GM12892 (cell line): Measurements from ENCODE around the gene MTCL1.

Experiments
- POLR2A ChIP-seq: IDR thresholded peaks from 2 replicates; pipeline ENCODE4 v1.6.1; 2011; ENCODE audit warnings: low read depth, low read length, control low read depth
- POLR2AphosphoS5 ChIP-seq: IDR thresholded peaks from 2 replicates; pipeline ENCODE4 v1.6.1; 2011; ENCODE audit warnings: low read depth, low read length, control low read depth

DNA sequence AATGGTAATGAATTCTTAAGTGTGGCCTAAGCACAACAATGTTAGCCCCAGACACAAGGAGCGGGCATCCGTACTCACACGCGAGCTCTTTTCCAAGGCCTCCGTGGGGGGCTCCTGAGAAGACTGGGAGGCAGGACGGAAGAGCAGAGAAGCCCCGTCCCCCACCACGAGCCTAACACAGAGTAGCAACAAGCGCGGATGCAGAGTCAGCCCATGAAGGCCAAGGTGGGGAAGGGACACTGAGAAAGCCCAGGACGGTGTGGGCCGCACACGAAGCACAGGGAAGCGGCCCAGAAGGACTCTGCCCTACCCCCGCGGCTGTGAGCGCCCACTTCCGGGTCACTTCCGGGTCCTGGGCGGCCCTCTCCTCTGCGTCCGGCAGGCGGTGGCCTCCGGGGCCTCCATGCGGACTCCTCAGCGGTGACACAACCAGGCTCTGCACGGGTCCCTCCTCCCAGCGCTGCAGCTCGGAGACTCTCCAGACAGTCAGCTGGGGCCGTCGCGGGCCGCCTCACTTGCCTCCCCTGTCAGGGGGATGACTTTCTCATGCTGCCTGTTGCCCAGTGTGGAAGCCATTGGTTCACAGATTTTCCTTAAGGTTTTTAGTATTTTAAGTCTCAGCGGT lies 151.5 kb downstream of the MTCL1 start:
- TF ChIP-seq POLR2A: no peak
- no peak for TF ChIP-seq POLR2AphosphoS5
